ENCODE data around the gene NNAT.

Gene NNAT

DNA sequence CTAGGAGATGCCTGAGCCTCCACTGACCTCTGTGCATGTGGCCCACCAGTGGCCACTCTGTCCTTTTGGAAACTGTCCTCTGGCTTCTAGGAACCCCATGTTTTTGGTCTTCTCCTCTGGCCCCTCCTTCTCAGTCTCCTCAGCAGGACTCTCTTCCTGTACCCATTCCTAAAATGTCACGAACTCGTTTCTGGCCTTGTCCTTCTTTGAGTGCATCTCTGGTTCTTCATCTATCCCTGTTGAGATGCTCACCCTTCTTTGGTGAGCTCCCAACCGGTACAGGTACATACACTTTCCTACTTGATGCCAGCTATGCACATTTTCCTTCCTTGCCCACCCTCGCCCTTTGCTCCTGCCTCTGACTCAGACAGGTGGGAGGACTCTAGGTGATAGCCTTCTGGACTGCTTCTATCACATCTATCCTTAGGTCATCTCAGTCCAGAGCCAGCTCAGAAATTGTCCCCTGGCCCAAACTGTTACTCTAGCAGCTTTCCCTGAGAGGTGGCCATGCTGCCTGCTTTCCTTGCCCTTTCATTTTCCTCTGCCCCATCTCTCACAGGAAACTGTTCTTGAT lies 14.8 kb upstream of the NNAT start:
- Histone ChIP-seq H3K27ac (ENCODE audit: low read depth, low read length, poor library complexity, severe bottlenecking) (no peak overlapping the region), H3K9me3 (ENCODE audit: low read length) (no peaks in the 10 kb centered on the region), H2AFZ (ENCODE audit: low read length) (no peak overlapping the region), H3F3A (ENCODE audit: insufficient read depth, low read length) (no peaks in the 10 kb centered on the region), H3K9me2 (ENCODE audit: low read depth, low read length) (no peaks in the 10 kb centered on the region), H3K27me3 (ENCODE audit: insufficient read depth, low read length) (no peaks in the 10 kb centered on the region), H3K4me3 (ENCODE audit: low read depth, low read length, poor library complexity, severe bottlenecking) (no peak overlapping the region), H3K4me2 (ENCODE audit: low read length) (no peak overlapping the region), H4K20me1 (ENCODE audit: insufficient read depth, low read length) (no peaks in the 10 kb centered on the region), H3K36me3 (ENCODE audit: insufficient read depth, low read length) (0 out of 2 replicates have a peak, but pooled peaks cover 3% of the 10 kb centered on the region), H3K4me1 (ENCODE audit: insufficient read depth, low read length, severe bottlenecking) (peaks cover 8% of the 10 kb centered on the region), H3K9ac (ENCODE audit: low read length) (no peak overlapping the region), H3K79me2 (ENCODE audit: insufficient read depth, low read length) (no peaks in the 10 kb centered on the region)
- TF ChIP-seq, protein P1, sequence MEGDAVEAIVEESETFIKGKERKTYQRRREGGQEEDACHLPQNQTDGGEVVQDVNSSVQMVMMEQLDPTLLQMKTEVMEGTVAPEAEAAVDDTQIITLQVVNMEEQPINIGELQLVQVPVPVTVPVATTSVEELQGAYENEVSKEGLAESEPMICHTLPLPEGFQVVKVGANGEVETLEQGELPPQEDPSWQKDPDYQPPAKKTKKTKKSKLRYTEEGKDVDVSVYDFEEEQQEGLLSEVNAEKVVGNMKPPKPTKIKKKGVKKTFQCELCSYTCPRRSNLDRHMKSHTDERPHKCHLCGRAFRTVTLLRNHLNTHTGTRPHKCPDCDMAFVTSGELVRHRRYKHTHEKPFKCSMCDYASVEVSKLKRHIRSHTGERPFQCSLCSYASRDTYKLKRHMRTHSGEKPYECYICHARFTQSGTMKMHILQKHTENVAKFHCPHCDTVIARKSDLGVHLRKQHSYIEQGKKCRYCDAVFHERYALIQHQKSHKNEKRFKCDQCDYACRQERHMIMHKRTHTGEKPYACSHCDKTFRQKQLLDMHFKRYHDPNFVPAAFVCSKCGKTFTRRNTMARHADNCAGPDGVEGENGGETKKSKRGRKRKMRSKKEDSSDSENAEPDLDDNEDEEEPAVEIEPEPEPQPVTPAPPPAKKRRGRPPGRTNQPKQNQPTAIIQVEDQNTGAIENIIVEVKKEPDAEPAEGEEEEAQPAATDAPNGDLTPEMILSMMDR (IDR thresholded peaks at IDR 0.05; ENCODE audit: low read length), result no peak
- TF ChIP-seq EZH2 (IDR thresholded peaks at IDR 0.05; ENCODE audit: borderline replicate concordance, low read length), result no peak

DNA sequence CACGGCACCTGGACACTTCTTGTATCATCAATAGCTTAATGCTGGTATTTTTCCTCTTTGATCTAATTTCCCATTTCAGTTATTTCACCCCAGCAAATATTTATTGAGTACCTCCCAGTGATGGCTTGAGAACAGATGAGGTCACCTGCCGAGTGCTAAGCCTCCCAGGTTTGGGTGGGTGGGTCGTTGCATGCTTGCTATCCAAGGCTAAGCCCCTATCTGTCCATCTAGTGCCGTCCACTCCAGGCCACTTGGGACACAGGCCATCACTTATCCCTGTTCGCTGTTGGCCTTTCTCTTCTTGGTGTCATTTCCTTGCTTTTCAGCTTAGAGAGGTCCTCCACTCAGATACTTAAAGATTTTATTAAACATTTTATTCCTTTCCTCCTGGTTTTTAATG lies 10.8 kb upstream of the NNAT start:
- Histone ChIP-seq H3K79me2 (ENCODE audit: insufficient read depth, low read length) (no peaks in the 10 kb centered on the region), H3K4me1 (ENCODE audit: insufficient read depth, low read length, severe bottlenecking) (peaks cover 8% of the 10 kb centered on the region), H2AFZ (ENCODE audit: low read length) (no peak overlapping the region), H3K36me3 (ENCODE audit: insufficient read depth, low read length) (peaks cover 20% of the 10 kb centered on the region; the same call in 1 of the 2 replicates), H4K20me1 (ENCODE audit: insufficient read depth, low read length) (no peaks in the 10 kb centered on the region), H3F3A (ENCODE audit: insufficient read depth, low read length) (no peaks in the 10 kb centered on the region), H3K9ac (ENCODE audit: low read length) (no peak overlapping the region), H3K4me3 (ENCODE audit: low read depth, low read length, poor library complexity, severe bottlenecking) (no peak overlapping the region), H3K27ac (ENCODE audit: low read depth, low read length, poor library complexity, severe bottlenecking) (no peak overlapping the region), H3K9me3 (ENCODE audit: low read length) (no peaks in the 10 kb centered on the region), H3K27me3 (ENCODE audit: insufficient read depth, low read length) (no peaks in the 10 kb centered on the region), H3K4me2 (ENCODE audit: low read length) (no peak overlapping the region), H3K9me2 (ENCODE audit: low read depth, low read length) (no peaks in the 10 kb centered on the region)
- no peak for TF ChIP-seq EZH2 (IDR thresholded peaks at IDR 0.05; ENCODE audit: borderline replicate concordance, low read length)
- TF ChIP-seq, protein P1 (IDR thresholded peaks at IDR 0.05; ENCODE audit: low read length), result no peak

DNA sequence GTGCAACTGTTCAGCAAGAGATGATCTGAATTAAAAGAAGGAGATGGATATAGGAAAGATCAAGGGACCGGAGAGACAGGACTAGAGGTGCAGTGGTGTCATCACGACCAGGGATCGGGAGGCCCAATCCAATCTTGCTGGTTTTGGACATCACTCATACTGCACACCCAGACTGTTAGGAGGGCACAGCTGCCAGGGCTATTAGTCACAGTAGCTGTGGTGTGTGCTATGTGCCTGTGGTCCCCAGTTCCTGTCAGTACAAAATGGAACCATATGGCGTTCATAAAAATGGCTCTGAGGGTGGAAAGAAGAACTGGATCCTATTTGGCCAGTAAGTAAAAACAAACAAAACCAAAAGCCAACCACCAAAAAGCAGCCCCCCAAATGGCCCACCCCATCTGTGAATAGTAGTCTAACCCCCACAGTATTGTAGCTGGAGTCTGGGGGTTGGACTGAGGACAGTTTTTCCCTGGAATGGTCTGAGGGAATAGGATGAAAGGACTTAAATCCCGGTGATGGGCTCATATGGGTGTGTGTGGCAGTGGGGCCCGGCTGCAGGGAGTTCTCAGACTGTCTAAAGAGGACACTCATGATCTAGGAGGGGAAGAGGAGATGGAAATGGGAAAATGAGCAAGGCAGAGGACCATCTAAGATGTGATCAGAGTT lies 9.3 kb upstream of the NNAT start:
- no peak overlapping the region for H3K4me2 ChIP-seq (ENCODE audit: low read length)
- no peak overlapping the region for H3K4me3 ChIP-seq (ENCODE audit: low read depth, low read length, poor library complexity, severe bottlenecking)
- TF ChIP-seq, protein P1 (IDR thresholded peaks at IDR 0.05; ENCODE audit: low read length), result no peak
- TF ChIP-seq EZH2 (IDR thresholded peaks at IDR 0.05; ENCODE audit: borderline replicate concordance, low read length), result no peak
- no peak overlapping the region for H3K27ac ChIP-seq (ENCODE audit: low read depth, low read length, poor library complexity, severe bottlenecking)
- no peaks in the 10 kb centered on the region for H3K9me3 ChIP-seq (ENCODE audit: low read length)
- H3K9ac ChIP-seq (ENCODE audit: low read length), result no peak overlapping the region
- H3K36me3 ChIP-seq (ENCODE audit: insufficient read depth, low read length), result peaks cover 25% of the 10 kb centered on the region; the same call in 1 of the 2 replicates
- H4K20me1 ChIP-seq (ENCODE audit: insufficient read depth, low read length), result no peaks in the 10 kb centered on the region
- no peaks in the 10 kb centered on the region for H3F3A ChIP-seq (ENCODE audit: insufficient read depth, low read length)
- H3K79me2 ChIP-seq (ENCODE audit: insufficient read depth, low read length), result no peaks in the 10 kb centered on the region
- H2AFZ ChIP-seq (ENCODE audit: low read length), result no peak overlapping the region
- H3K27me3 ChIP-seq (ENCODE audit: insufficient read depth, low read length), result no peaks in the 10 kb centered on the region
- no peaks in the 10 kb centered on the region for H3K9me2 ChIP-seq (ENCODE audit: low read depth, low read length)
- H3K4me1 ChIP-seq (ENCODE audit: insufficient read depth, low read length, severe bottlenecking), result peaks cover 8% of the 10 kb centered on the region

Data from OCI-LY1 (cell line).